Colon (tissue), 2 donors: ENCODE data around the gene TCF21.
A peak's percentile ranks its signal among the peaks of the same experiment; 100 is the strongest.
"Not testable (repeated sequence)": the region's sequence is repeated elsewhere in the genome, so short reads cannot be mapped to it uniquely, and the experiment has no call there.

ENCODE experiments used
- FAIRE-seq: peaks from 2 replicates; lab custom pipeline; 2012; peaks lifted over from hg19 to GRCh38; lab: Jason Lieb, UNC
- donor health status: control.
- donor health status: control.

TCF21 gene

GRCh38 chr6:133888929-133889556, at the start of gene TCF21:
TSS of gene TCF21 (plus strand) at chr6:133889113. CDS start at chr6:133889398, 285 bp downstream.
- no peak for FAIRE-seq

- FAIRE-seq: no peak
These were observed 47.7 kb upstream of the TCF21 start for GRCh38 chr6:133841176-133841575.

GRCh38 chr6:133843098-133843497, 45.8 kb upstream of the TCF21 start:
- no peak for FAIRE-seq

- no peak for FAIRE-seq
These were observed 44.2 kb upstream of the TCF21 start for GRCh38 chr6:133844709-133845108.

- FAIRE-seq: no peak
These were observed 34.9 kb upstream of the TCF21 start for GRCh38 chr6:133854041-133854363.

GRCh38 chr6:133854364-133855275, 34.3 kb upstream of the TCF21 start:
- no peak for FAIRE-seq

GRCh38 chr6:133855276-133855990, 33.5 kb upstream of the TCF21 start:
- no peak for FAIRE-seq

- FAIRE-seq: no peak
These were observed 32.9 kb upstream of the TCF21 start for GRCh38 chr6:133855991-133856370.

GRCh38 chr6:133856911-133857310, 32.0 kb upstream of the TCF21 start:
- peak; percentile 61 for FAIRE-seq

- FAIRE-seq: no peak
These were observed 31.2 kb upstream of the TCF21 start for GRCh38 chr6:133857696-133858095.

GRCh38 chr6:133861337-133861736, 27.6 kb upstream of the TCF21 start:
- FAIRE-seq: not testable (repeated sequence)

- FAIRE-seq: no peak
These were observed 25.7 kb upstream of the TCF21 start for GRCh38 chr6:133863228-133863627.

GRCh38 chr6:133865680-133866079, 23.2 kb upstream of the TCF21 start:
- no peak for FAIRE-seq

GRCh38 chr6:133871131-133871530, 17.8 kb upstream of the TCF21 start:
- FAIRE-seq: no peak

- no peak for FAIRE-seq
These were observed 15.4 kb upstream of the TCF21 start for GRCh38 chr6:133873538-133873937.

GRCh38 chr6:133877116-133877515, 11.8 kb upstream of the TCF21 start:
- FAIRE-seq: no peak

GRCh38 chr6:133880006-133880405, 8.9 kb upstream of the TCF21 start:
- FAIRE-seq: no peak

- FAIRE-seq: no peak
These were observed 8.0 kb upstream of the TCF21 start for GRCh38 chr6:133880896-133881295.

GRCh38 chr6:133886104-133886775, 2.7 kb upstream of the TCF21 start:
- FAIRE-seq: no peak

- FAIRE-seq: no peak
These were observed 1.6 kb upstream of the TCF21 start for GRCh38 chr6:133887156-133887879.

GRCh38 chr6:133887880-133888230, 1.1 kb upstream of the TCF21 start:
- no peak for FAIRE-seq
